GM21619 (cell line): Measurements from ENCODE around the gene SYNE1.
A peak's percentile ranks its signal among the peaks of the same experiment; 100 is the strongest.
"Not testable (repeated sequence)": the region's sequence is repeated elsewhere in the genome, so short reads cannot be mapped to it uniquely, and the experiment has no call there.

Experiments
- ATAC-seq: cut with Tn5 transposase; IDR thresholded peaks from one replicate; pipeline ENCODE4 v1.9.1; 2021; ENCODE audit not compliant: unreplicated experiment

SYNE1 gene

GRCh38 chr6:152428126-152428525 lies 209.0 kb downstream of the SYNE1 start:
- ATAC-seq = no peak

DNA sequence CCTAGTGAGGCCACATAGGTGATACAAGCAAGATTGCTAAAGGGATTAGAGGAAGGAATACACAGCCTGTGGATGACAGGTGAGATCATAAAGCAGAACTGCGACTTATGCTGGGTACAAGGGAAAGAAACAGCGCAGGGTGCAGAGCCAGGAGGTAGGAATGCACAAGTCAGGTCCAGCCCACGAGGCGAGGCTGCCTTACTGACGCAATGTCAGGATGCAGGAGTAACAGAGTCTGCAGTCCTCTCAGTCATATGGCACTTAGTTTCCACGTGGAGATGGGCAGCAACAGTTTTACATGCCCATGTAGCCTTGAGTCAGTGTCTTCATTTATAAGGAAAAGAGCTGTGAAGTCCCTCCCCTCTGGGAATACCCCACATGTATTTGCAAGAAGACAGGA lies 210.9 kb downstream of the SYNE1 start:
- ATAC-seq = no peak

GRCh38 chr6:152423216-152424103 lies 213.7 kb downstream of the SYNE1 start:
- peak; percentile 90 for ATAC-seq

DNA sequence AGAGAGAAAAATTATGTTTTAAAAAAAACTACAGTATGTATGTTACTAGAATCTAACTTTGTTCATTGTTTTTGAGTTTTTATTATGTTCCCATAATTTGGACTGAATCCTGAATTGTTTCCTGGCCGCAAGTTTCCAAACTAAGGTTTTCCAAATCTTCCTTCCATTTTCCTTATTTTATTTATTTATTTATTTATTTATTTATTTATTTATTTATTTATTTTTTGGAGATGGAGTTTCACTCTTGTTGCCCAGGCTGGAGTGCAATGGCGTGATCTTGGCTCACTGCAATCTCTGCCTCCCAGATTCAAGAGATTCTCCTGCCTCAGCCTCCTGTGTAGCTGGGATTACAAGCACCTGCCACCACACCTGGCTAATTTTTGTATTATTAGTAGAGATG lies 215.7 kb downstream of the SYNE1 start:
- ATAC-seq = not testable (repeated sequence)

DNA sequence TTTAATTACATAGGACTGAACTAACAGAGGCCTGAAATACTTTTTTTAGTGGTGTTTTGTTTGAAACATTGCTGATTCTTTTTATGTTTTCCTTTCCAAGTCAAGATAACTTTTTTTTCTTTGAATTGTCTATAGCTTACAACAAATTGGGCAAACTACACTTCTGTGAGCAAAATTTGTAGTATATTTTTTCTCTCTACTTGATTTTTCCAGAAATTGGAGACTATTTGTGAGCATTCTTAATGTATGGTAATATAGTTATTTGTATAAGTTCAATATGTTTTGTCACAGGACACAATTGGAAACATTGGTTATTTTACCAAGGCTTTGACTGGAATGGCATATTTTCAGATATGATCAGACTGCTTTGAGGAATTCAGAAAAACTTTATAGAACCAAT lies 216.5 kb downstream of the SYNE1 start:
- ATAC-seq = no peak

GRCh38 chr6:152418551-152418950 lies 218.6 kb downstream of the SYNE1 start:
- no peak for ATAC-seq

- ATAC-seq = no peak
These were observed 220.5 kb downstream of the SYNE1 start for GRCh38 chr6:152416652-152417051.

DNA sequence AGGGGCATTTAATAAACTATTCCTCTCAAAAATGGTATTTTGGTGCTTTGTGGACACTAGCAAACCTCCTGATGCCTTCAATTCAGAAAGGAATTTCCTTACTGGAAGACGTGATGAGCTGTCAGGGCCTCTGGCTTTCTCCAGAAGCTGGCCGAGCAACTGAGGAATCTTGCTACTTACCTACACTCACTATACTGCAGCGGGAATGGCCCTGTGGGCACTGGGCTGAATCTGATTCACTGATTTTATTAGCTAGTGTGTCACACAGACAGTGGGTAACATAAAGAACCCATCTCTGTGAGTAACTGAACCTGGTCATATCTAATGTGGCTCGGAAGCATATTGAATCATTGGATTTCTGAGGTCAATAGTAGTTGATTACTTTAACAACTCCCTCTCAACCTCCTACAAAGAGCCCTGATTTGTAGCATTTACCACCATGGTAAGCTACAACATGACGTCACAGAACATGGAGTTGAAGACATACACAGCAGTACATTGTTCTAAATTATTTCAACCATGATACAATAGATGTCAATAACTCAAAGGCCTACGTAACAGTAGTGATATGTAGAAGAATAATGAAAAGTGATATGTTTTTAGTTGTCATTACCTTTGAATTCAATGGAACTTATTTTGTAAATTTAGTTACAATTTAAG lies 232.1 kb downstream of the SYNE1 start:
- ATAC-seq = no peak

DNA sequence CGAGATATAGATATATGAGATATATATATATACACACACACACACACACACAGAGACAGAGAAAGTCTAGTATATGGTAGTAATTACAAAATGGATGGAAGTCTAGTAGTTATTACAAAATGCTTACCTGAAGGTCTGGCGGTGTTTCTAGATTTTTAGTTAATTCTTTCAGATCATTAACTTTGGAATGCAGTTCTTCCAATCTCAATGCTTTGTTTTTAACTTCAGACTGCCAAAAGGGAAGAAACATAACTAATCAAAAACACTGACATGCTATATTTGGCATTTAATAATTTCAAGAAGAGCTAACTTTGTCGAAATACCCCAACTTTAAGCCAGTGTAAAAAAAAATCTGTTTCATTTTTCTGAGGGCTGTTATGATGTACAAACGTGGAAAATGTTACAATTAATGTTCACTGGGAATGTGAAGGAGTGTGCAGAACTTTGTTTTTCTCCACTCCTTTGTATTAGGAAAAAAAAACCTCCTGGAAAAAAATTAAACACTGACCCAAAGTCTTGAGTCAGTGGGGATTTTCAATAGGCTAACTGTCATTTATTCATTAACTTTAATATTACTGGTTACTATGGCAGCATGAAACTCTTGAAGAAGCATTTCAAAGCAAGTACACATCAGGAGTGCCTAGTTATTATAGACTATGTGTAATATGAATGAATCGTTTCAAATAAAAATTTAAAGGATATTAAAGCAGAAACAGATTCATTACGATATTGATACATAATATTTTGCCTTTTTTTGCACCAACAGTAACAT lies 232.9 kb downstream of the SYNE1 start:
- peak; percentile 81 for ATAC-seq

DNA sequence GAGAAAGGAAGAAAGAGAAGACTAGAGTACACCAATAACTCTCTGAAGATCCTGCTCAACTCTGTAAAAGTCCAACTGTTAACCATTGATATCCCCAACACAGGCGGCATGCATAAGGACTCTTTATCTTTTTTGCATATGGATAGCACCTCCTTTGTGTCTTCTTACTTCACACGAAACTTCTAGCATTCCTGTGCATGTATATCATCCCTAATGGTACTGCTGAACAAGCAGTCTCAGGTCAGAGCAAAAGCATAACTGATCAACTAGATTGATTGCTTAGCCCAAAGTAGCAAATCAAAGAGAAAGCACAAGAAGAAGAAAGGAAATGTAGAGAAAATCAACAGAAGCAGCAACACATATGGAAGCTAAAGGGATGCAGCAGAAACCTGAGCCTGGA lies 234.4 kb downstream of the SYNE1 start:
- no peak for ATAC-seq

DNA sequence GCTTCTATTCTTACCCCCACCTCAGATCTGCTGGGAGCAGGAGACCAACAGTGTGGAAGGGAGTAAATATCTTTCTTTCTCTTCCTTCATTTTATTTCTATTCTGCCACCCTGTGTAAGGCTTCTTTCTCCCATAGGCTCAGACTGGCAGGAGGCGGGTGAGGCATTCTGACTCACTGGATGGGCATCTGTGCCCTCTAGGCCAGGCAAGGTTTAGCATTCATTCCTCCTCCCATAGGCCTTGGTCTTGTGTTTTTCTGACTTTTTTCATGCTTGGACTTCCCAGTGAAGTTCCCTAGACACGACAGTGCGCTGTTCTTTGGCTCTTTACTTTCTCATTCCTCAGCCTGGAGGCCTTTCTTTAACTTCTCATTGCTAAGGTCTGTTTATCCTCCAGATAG lies 235.2 kb downstream of the SYNE1 start:
- no peak for ATAC-seq

DNA sequence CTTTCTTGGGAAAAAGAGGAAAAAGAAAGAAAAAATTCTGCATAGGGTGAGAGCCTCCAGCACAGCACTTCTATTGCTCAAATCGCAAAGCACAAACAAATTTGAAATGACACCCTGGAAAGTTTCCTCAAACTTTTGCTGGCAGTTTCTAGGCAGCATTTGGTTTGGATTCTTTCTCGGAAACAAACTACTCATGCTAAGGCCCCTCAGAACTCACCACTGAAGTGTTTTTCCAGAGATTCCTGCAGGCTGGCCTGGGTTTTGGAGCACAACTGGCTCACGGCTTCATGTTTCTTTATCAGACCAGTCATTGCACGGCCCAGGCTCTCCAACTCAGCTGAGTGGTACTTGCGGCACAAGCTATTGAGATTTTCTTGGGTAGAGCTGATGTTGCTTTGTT lies 237.8 kb downstream of the SYNE1 start:
- ATAC-seq = no peak

DNA sequence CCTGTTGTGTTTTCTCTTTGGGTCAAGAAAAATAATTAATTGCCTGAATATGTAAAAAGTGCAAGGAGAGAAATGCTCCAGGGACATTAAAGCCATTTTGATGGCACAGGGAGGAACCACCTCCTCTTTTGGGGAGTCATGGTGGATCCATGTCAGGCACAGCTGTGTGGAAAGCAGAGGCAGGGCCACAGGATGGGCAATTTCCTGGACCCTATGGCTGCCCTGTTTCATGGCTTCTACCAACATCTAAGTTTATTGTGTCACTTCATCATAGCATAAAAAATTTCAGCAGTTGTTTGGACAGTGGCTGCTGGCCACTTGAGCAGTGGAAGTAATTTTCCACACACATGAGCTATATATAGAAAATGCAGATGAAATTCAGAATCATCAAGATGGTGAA lies 238.2 kb downstream of the SYNE1 start:
- no peak for ATAC-seq

- no peak for ATAC-seq
These were observed 238.8 kb downstream of the SYNE1 start for GRCh38 chr6:152398316-152398715.

- no peak for ATAC-seq
These were observed 242.9 kb downstream of the SYNE1 start for GRCh38 chr6:152394303-152394702.

GRCh38 chr6:152391179-152391880 lies 245.8 kb downstream of the SYNE1 start:
- no peak for ATAC-seq

DNA sequence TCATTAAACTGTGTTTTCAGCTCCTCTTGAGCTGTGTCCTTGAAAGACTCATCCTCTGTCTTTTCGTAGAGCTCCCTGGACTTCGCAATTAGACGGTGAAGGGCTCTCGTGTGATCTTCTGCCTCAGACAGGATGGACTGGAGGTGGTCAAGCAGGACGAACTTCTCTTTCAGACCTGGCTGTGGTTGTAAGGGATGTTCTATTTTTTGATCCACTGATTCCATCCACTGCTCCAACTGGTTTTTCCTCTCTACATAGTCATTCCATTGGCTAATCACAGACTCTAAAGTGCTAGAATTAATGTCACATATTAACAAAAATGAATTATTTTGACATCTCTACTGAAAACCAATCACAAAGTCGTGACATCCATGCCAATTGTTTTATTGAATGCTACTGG lies 250.1 kb downstream of the SYNE1 start:
- no peak for ATAC-seq

DNA sequence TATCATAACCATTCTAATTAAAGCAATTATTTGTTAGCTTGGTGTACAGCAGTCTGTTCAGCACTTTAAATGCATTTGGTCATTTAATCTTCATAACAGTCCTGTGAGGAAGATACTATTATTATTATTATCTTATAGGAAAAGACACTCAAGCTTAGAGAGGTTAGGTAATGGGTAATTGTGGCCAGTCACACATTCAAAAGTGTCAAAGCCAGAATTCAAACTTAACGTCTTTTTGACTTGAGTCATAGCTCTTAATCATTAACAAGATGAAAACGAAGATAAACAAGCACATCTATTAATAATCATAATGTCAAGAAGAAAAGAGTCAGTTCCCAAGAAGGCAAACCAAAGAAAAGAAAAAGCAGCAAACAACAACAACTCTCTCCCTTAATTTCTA lies 251.0 kb downstream of the SYNE1 start:
- peak; percentile 59 for ATAC-seq

DNA sequence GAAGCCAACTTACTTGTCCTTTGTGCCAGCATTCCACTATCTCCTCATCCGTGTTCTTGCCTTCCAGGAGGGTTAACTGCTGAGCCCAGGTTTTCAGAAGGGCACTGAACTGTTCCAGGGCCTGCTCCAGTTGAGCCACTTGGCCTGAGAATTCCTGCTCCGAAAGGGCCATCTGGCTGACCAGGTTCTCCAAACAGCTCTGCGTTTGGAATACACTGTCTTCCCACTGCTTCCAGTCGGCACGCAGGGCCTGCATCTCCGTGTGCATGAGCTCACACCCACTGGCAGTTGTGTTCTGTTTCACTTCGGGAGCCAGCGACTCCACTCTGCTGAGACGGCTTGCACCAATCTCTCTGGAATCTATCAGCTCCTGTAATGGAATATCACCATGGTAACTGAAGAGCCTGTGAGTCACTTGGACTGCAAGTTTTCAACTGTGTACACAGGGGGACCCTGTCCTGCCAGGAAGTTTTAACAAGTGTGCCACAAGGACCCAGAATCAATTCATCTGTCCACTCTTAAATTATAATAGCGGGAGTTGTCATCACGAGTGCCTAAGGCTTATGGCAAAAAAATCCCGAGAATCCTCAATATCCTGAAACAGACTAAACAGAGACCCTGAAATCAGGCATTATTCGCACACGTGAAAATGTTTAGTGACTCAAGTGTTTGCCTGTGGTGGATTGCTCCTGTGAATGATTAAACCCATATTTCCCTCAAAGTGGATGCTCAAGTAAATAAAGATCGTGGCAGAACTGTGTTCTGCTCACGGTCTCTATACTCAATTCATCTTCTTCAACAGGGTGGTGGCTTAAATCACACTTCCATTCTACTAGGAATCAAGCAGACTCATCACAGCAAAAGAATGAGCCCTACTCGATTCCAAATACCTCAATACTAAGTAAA lies 255.9 kb downstream of the SYNE1 start:
- no peak for ATAC-seq

DNA sequence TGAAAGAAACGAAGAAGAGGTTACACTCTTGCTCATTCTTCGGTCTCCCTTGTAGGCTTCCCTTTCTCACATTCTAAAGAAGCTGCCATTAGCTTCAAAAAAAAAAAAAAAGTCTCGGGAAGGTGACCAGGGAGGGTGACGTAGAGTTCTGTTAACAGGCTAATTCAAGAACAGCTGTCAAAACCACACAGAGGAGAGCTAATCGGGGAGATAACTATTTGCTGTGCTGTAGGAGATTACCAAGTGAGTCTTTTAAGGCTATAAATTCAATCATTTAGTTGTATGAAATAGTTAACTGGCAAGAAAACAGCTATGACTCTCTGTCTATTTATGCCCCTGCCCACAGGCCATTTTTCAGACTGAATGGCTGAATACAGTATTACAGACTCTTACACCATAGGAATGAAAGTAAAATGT lies 256.8 kb downstream of the SYNE1 start:
- peak; percentile 49 for ATAC-seq
